HS-27A (cell line): ENCODE results near the gene VEPH1.

Source experiments
- DNase-seq: peaks from one replicate; pipeline ENCODE4 v3.0.0-alpha.2; 2012; ENCODE audit warnings: low read depth, missing footprints

The VEPH1 gene

DNA sequence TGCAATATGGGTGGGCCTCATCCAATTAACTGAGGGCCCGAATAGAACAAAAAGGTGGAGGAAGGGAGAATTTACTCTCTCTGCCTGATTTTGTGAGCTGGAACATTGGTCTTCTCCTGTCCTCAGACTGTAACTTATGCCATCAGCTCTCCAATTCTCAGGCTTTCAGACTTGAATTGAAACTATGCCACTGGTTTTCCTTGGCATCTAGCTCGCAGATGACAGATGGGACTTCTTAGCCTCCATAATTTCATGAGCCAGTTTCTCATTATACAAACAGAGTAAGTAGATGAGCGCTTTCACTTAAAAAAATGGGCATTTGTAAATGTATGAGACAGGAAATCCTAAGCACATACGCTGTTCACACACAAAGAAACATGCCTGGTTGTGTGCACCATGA lies 75.3 kb downstream of the VEPH1 start:
- no peak for DNase-seq

DNA sequence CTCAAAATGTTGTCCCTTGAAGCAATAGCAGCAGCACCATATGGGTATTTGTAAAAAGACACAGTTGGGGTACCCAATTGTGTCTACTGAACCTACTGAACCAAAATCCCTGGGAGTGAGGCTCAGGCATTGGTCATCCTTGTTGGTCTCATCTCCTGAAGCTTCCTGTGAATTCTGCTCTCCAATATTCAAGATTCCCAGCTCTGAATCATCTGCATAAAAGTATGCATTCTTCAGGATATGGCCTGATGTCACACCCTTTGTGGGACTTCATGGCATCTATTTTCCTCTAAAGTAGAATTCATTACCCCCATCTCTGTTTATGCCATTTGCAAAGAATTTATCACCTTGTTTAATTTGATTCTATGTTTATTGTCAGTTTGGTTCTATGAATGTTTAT lies 79.9 kb downstream of the VEPH1 start:
- peak; percentile 52 for DNase-seq

DNA sequence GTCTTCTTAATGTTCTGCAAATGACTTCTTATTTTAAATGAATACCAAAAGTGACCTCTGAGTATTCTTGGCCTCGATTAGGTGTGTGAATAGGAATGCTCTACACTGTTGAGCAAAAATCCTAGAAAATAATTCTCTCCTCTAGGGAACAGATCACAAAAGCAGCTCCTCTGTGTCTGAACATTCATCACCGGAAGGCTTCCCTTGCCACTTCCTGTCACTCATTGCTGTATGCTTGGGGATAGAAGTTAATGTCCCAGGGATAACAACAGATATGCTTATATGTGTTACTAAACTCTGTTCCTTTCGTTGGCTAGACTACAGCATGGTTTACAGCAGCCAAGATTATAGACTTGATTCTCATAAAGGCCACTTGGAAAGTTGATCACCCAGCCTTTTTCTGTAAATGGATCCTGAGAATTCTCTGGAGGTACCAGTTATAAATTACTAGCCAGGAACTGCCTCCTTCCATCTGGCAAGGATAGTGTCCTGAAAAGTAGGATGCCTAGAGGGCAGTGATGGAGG lies 82.5 kb downstream of the VEPH1 start:
- DNase-seq, result no peak

DNA sequence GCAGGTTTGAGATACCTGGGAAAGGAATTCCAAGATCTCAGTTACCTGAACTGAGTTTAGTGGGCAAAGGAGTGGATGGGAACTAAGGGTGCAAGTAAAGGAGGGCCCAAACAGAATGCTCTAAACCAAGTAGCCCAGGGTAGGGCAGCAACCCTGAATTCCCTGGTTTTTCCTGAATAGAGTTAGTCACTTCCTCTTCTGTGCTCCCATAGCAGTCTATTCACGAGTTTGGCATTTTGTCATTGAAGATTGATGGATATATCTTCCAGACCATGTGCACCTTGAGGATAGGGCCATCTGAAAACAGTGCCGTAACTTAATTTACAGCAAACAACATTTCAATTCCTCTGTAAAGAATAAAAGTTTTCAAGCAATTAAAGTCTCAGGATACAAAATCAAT lies 85.1 kb downstream of the VEPH1 start:
- DNase-seq, result no peak

DNA sequence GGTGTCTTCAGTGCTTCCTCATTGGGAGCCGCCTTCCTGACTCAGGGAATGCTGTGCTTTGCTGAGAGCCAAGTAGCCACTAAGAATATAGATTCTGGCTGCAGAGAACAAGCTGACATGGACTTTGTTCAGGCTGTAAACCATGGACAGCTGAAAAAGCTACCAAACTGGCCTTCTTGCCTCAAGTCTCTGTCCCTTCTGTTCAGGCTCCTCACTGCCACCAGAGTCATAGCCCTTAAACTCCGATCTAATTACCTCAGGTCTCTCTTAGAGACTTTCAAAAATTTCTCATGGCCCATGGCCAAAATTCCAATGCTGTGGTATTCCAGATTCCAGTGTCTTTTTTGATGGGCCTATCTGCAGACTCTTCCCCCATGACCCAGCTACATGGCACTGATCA lies 86.0 kb downstream of the VEPH1 start:
- peak; percentile 75 for DNase-seq

DNA sequence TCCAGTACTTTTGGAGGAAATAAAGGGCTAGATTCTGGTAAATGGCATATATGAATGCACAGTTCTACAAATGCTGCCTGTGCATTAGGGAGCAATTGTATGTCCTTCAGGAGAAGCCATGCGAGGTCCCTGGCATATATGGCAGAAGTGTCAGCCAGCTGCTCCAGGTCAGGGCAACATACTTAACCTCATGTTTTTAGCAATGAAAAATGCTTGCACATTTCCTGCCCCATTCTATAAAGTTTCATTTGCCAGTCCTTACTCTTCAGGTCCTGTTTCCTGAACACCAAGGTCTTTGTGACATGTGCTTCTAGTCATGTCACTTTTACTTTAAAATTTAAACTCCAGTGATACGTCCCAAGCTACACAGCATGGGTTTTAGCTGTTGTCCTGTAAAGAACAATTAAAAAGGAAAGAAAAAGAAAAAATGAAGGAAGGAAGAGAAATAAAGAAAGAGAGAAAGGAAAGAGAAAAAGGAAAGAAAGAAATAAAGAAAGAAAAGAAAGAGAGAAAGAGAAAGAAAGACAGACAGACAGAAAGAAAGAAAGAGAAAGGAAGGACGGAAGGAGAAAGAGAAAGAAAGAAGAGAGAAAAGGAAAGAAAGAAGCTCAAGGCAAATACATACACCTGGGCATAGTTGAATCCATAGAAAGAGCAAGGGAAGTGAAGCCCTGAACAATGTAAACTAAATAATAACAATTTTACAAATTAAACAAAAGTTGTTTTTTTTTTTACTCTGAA lies 86.7 kb downstream of the VEPH1 start:
- DNase-seq, result no peak

DNA sequence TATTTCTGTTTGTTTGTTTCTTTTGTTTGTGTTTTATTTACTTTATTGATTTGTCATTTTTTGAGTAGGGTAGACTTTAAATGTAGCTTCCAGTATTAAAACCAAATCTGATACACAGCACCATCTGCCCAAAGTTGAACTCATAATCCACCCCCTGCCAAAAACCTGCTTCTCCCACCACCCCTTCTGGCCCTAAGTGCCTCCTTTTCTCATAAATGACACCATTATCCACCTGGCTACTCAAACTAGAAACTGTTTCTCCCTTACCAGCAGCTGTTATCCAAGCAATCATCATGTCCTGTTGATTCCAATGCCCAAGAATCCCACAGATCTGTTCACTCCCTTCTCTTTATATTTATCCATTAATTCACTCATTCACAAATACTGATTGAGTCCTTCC lies 88.4 kb downstream of the VEPH1 start:
- DNase-seq, result no peak

DNA sequence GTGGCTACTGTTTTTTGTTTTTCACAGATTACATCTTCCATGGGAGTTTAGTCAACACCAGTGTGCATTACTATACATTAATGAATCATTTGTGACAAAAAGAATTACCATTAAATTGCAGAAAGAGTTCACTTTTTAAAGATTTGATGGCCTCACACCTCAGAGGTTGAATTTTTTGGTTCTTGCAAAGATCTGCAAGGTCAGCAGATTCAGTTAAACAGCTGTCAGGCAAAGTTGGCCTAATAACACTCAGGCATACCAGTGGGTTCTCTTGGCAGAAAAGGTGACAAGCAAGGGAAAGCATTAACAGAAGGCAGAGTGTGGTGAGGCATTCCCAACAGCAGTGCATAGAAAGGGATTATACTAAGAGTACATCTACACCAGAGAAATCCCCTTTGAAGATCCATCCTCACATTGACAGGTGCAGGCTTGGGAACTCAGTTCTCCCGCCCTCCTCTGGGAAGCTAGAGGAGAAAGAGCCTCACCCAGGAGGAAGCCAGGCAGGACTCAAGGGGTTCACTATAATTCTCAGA lies 90.8 kb downstream of the VEPH1 start:
- DNase-seq, result no peak

DNA sequence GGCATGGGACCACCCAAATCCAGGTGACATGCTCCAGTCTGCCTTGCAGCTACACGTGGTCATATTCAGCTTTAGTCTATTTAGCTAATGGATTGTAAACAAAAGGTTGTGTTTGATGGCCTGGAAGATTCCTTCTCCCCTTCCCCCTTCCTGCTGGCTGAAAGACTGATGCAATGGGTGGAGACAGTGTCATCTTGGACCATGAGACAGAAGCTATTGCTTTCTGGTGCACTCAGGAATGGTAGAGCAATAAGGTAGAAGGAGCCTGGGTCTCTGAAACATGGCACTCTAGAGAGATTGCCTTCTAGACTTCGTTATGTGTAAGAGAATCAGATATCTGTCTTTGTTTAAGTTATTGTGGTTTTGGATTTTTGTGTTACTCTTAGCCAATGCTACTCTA lies 92.3 kb downstream of the VEPH1 start:
- DNase-seq, result no peak

DNA sequence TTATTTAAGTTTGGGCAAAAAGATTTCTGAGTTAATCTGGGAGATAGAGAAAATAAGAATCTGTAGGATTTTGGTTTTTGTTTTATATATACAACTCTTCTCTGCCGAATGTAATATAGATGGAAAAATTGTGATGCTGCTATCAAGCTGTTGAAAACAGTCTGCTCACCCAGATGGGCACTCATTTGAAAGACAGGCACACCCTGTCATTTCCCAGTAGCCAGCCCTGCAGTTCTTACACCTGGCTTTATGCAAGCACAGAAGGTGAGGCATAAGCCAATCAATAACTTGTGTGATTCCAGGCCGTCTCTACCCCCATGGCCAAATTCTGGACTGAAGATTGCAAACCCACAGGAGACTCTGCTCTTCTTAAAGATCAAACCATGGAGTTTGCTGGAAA lies 93.7 kb downstream of the VEPH1 start:
- DNase-seq, result no peak

DNA sequence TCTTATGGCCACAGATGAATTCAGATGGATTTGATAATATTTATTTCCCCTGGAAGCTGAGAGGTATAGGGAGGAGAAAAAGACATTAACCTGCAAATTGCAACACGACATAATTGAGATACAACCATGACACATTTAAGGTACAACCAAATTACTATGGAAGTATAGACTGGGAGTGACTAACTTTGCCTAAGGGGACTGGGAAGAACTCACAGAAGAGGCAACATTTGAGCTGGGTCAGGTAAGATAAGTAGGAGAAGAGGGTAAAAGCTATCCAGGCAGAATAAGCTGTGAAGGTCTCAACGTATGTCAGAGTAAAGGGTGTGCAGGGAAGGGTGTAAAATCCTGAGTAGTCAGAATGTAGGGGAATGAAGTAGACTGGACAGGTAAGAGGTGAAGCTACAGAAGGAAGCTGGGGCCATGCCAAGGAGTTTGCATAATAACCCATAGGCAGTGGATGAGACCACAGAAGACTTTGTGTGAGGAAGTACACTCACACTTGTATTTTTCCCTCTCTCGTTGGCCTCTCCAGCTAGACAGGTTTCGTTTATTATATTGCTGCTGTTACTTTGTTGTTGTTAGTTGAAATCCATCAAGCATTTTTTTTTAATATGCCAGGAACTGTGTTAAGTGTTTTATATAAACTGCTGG lies 94.6 kb downstream of the VEPH1 start:
- no peak for DNase-seq

DNA sequence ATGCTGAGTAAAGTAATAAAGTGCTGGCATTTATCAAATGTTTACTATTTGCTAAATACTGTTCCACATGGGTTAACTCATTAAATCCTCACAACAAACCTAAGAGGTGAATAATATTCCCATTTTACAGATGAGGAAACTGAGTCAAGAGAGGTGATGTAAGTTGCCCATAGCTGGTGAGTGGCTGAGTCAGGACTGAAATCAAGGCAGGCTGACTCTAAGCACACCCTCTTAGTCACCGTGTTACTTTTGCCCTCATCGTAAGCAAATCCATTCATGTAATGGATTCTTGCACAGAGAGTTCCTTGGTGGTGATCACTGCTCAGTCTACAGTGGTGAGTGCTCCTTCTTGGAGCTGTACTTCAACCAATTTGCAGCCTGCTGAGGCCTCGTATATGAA lies 95.4 kb downstream of the VEPH1 start:
- DNase-seq, result no peak

DNA sequence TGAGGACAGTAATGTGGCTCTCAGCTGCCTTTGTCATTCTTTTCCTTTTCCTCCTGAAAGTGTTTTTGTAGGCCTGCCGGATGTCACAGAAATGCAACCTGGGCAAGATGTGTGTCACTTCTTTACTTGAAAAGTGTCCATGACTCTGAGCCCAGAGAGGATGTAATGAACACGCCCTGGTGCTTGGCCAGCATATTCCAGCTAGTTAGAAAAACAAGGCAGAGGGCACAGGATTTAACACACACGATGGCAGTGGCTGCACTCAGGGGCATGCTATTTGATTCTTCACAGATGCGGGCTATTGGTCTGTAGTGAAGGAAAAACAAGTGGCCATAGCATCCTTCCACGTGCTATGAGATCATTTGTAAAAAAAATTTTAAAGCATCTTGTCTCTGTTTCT lies 96.8 kb downstream of the VEPH1 start:
- no peak for DNase-seq

DNA sequence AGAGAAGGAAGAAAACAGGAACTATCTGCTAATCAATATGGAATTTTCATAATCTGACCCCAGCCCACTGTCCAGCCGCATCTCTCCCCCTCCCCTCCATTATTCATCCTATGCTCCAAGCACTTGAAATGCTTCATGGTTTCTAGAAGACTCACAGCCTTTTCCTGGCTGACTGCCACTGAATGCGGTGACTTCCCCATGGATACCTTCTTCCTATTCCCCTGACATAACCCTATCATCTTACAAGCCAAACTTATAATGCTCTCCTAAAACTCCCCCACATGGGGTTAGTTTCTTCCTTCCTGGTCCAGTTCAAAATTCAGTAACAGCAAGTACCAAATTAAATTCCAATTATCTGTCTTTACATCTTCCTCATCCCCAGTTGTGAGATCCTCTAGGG lies 97.8 kb downstream of the VEPH1 start:
- DNase-seq, result no peak

DNA sequence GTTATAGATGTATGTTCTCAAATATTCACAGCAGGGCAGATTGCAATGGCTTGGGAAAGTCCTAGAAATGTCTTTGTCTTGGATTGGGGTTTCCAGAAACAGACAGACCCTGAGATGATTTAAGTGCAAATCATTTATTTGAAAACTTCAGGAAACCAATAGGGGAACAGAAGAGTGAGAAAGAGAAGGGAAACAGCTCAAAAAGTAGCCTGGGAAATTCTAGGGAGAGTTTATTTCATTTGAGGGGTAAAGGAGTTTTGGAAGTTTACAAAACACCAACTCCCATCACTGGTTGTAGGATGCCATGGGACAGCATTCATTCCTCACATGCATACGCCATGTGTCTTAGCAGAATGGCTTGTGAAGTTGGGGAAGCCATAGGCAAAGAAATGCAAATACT lies 98.8 kb downstream of the VEPH1 start:
- no peak for DNase-seq

DNA sequence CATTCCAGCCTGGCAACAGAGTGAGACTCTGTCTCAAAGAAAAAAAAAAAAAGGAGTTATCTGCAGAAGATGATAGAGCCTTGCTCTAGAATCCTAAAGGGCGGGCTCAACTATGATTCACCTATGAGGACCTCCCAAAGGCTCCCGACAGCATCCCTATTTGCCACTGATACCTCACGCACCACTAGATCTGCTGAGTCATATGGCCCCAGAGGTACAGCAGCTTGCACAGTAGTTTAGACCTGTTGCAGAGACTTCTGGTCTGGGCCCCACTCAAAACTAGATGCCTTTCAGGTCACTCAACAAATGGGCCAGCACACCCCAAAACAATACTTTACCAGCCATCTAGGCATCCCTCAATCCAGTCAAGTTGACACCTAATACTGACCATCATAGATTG lies 104.6 kb downstream of the VEPH1 start:
- DNase-seq, result no peak

DNA sequence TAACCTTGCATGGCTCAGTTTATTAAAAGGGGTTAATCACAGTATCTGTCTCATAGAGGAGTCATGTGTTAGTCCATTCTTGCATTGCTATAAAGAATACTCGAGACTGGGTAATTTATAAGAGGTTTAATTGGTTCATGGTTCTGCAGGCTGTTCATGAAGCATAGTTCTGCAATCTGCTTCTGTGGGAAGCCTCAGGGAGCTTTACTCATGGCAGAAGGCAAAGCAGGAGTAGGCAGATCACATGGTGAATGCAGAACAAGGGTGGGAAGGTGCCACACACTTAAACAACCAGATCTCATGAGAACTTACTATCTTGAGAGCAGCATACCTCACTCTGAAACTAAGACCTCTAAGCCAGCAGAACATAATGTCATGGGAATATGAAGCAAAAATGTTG lies 108.8 kb downstream of the VEPH1 start:
- no peak for DNase-seq

DNA sequence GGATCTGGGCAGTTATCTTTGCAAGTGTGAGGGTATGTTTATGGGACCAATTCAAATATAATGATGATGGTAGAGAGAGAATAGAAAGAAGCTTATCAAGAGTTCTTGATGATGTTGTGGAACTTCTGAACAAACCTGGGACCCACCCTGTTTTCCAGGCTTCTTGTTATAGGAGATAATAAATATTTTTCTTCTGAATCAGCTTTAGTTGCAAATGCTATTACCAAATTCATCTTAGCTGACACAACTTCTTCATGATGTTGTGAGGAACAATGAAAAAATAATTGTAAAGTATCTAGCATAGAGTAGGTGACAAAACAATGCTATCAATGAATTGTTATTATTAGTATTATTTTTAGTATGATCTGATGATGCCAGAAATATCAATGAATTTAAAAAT lies 110.1 kb downstream of the VEPH1 start:
- no peak for DNase-seq

DNA sequence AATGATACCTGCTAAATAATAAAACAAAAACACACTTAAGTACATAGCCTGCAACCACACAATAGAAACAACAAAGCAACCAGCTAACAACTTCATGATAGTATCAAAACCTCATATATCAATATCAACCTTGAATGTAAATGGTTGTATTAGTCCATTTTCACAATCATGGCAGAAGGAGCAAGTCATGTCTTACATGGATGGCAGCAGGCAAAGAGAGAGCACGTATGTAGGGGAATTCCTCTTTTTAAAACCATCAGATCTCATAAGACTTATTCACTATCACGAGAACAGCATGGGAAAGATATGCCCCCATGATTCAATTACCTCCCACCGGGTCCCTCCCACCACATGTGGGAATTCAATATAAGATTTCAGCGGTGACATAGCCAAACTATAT lies 111.1 kb downstream of the VEPH1 start:
- no peak for DNase-seq

DNA sequence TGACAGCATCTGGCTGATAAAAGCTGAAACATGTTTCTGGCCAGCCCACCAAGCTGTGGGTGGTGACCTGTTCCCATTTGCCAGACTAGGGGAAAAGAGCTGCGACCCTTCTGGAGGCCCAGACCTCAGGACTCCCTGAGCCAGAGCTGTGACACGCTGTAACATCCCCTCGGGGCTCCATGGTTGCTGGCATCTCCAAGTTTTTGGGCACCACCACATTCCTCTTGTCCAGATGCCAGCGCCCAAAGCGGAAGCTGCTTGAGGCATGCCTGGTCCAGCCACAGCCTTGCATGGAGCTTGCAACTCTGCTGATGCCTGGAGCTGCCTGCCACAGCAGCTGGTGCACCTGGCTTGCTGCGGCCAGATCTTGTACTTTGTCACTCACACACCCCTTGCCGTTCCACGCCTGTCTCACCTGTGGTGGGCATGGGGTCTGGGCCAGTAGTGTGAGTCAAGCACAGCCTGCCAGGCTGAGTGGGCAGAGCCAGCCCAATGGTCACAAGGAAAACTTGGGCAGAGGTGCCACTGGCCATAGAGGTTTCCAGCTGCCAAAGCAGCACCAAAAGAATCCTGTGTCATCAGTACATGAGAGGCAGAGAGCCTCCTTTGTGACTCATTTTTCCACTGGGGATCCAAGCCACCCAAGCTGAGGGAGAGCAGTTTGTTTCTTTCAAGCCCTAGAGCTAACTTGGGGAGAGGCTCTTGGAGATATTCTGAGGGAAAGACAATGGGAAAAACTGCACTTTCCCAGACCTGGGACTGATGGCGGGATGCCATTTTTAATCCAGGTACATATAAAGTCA lies 112.3 kb downstream of the VEPH1 start:
- DNase-seq, result no peak

DNA sequence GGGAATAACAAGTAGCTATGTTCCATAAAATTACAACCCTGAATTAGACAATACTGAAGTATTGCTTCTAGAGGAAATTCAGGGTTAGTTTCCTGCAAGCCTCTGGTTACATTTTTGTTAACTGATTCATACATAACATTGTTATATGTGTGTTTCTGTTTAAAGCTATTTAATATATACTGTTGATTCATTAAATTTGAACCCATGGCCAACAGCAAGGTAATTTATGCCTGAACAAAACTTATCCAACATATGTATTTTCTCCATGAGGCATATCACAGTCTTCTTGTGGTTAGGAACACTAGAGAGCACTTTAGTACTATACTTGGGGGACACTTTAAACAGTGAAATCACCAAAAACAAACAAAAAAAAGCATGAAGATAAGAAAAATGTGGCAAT lies 114.2 kb downstream of the VEPH1 start:
- no peak for DNase-seq

DNA sequence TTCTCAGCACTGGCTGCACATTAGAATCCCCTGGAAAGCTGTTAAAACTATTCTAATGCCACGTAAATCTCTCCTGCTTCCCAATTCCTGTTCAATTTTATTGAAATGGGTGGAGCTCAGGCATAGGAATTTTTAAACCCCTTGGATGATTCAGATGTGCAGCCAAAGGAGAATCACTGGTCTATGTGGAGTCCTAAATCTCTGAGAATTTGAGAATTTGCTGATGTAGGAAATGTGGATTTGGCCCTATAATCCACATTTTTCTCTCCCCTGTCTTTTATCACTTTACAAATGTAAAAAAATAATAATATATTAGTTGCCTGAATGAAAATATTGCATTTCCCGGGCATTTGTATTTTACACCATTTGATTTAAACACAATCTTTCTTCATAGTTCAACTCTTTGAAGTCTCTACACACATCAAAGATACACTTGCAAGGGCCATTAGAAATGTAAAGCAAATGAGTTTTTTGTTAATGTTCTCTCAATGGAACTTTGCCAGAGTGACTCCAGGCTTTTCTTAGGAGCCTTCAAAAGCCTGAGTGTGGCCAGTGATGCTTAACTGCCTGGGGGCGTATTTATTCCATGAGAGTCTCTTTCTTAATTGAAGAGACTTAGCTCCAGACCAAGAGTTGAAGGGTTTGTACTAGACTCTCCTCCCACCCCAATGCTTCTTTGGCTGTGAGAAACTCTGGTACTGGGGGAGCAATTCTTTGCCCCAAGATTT lies 115.3 kb downstream of the VEPH1 start:
- no peak for DNase-seq
